GM12801 (cell line): Measurements from ENCODE around the gene SLC6A17.

ENCODE experiments used
- TF ChIP-seq, protein P1 (sequence below): IDR thresholded peaks from one replicate; pipeline ENCODE4 v1.5.1; 2011; ENCODE audit warnings: control low read depth; ENCODE audit not compliant: insufficient read length; ENCODE audit errors: extremely low read depth

The SLC6A17 gene

DNA sequence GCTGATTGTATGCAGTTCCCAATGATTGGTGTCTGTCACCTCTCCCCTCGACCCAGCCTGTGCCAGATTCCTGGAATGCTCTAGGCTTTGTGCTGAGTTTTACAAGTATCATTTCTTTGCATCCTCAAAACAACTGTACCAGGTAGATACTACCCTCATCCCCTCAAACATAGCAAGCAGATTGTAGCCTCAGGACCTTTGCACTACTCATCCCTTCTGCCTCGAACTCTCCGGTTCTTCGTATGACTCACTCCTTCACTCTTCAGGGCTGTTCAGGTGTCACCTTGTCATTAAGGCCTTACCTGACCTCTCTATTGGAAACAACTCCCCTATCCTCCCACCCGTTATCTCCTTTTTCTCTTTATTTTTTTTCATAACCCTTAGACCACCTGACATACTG lies 67.8 kb downstream of the SLC6A17 start:
- TF ChIP-seq, protein P1, sequence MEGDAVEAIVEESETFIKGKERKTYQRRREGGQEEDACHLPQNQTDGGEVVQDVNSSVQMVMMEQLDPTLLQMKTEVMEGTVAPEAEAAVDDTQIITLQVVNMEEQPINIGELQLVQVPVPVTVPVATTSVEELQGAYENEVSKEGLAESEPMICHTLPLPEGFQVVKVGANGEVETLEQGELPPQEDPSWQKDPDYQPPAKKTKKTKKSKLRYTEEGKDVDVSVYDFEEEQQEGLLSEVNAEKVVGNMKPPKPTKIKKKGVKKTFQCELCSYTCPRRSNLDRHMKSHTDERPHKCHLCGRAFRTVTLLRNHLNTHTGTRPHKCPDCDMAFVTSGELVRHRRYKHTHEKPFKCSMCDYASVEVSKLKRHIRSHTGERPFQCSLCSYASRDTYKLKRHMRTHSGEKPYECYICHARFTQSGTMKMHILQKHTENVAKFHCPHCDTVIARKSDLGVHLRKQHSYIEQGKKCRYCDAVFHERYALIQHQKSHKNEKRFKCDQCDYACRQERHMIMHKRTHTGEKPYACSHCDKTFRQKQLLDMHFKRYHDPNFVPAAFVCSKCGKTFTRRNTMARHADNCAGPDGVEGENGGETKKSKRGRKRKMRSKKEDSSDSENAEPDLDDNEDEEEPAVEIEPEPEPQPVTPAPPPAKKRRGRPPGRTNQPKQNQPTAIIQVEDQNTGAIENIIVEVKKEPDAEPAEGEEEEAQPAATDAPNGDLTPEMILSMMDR = no peak

DNA sequence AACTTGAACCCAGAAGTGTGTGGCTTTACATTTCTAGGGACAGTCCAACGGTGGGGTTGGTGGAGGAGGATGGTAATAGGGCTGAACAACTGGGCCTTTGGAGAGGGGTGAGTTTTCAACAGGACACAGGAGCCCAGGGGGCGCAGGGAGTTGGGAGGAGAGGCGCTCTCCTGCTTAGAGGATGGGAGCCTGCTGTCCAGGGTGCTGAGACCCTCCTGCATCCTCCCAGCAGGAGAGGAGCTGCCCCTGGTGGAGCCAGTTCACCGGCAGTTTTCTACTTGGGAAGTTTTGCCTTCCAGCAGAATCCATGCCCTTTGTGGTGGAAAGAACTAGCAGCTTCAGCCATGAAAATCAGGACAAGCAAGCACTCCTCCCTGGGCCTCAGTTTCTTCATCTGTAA lies 68.4 kb downstream of the SLC6A17 start:
- TF ChIP-seq, protein P1 = no peak

DNA sequence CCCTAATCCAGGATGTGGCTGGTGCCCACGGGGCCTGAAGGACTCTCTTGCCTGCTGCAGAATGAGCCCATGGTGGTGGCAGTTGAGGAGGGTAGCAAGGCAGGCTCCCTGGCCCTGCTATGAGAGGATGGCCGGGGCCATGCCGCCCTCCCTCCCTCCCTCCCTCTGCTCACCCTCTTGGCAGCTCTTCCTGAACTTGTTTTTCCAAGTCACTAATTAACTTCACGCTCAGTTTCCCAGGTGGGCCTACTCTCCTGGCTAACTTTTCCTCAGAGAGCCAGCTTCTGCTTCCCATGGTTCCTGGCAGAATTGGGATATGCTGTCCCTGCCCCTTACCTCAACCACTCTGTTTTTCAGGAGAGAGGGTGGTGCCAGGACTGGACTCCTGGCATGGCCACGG lies 70.0 kb downstream of the SLC6A17 start:
- TF ChIP-seq, protein P1 = no peak

DNA sequence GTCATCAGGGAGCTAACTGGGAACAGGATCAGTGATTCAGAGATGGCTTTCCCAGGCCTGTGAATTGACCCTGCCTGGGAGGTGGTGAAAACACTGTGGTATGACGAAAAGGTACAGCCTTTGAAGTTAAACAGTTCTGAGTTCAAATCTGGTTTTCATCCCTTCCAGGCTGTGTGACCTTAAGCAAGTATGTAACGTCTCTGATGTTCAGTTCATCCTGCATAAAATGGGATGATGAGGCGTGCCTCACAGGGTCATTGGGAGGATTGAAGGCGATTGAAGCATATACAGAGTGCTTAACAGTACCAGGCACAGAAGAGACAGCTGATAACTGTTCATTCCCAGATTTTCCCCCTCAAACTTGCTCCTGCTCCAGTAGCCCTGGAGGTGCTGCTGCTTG lies 70.8 kb downstream of the SLC6A17 start:
- TF ChIP-seq, protein P1 = no peak

DNA sequence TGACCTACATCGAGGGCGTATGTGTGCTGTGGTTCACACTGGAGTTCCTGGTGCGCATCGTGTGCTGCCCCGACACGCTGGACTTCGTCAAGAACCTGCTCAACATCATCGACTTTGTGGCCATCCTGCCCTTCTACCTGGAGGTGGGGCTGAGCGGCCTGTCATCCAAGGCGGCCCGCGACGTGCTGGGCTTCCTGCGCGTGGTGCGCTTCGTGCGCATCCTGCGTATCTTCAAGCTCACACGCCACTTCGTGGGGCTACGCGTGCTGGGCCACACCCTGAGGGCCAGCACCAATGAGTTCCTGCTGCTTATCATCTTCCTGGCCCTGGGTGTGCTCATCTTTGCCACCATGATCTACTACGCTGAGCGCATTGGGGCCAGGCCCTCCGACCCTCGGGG lies 72.8 kb downstream of the SLC6A17 start:
- TF ChIP-seq, protein P1 = no peak

DNA sequence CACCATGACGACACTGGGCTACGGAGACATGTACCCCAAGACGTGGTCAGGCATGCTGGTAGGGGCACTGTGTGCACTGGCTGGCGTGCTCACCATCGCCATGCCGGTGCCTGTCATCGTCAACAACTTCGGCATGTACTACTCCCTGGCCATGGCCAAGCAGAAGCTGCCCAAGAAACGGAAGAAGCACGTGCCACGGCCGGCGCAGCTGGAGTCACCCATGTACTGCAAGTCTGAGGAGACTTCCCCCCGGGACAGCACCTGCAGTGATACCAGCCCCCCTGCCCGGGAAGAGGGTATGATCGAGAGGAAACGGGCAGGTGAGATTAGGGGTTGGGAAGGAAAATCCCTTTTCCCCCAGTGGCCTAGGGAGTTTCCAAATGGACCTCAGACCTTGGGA lies 73.3 kb downstream of the SLC6A17 start:
- TF ChIP-seq, protein P1 = no peak

DNA sequence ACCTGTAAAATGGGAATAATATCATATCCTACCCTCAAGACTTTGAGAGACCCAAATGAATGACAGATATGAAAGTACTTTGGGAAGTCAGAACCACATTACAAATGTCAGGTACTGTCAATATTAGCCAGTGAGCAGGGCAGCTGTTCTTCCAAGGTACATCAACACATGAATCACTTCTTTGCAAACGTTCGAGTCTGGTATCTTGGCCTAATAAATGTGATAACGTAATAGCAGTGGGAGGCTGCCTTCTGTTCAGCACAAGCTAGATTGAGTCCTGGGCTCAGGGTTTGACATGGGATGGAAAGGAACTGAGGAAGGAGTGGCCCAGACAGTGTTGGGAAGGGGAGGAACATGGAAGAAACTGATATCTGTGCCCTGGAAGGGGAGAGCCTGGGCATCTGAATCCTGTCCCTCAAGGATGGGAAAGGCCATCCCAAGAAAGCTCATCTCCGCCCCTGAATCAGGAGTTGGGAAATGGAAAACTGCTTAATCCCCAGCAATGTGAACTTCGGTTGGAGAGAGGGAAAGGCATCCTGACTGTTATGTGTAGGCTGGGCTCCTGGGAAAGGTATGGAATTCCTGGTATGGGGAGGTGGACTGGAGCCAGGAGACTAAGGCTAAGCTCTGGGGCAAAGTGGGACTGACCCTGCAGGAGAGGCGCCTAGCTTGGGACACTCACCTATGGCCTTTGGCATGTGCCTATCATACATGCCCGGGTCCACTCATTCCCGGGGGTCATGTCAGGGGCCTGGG lies 74.1 kb downstream of the SLC6A17 start:
- TF ChIP-seq, protein P1 = no peak

DNA sequence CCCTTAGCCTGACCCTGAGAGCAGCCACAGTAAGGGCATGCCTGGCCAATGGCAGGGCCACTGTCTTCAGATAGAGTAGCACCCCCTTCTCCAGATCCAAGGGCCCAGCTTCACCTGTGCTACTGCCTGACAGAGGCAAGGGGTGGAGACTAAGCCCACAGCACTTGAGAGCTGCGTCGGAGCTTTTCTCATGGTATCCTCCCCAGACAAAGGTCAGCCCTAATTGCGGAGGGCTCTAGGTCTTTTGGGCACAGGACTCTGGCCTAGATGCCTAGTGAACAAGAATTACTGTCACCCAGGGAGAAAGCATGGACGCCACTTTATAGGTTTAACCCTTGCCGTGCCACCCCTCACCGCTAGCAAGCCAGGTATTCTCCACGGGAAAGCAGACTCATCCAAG lies 74.9 kb downstream of the SLC6A17 start:
- TF ChIP-seq, protein P1 = no peak
